Panc1 (cell line): ENCODE results near the gene KCNB1. TPM values are rescaled to one million over a fixed set of nuclear protein-coding genes. Genes with fewer than 3 reads are reported as not detected.

ENCODE experiments used
- ATAC-seq: fragments of 200-7000 bp; cut with Tn5 transposase; 2 replicates; pipeline ENCODE4 v1.9.1; 2020; ENCODE audit warnings: mild to moderate bottlenecking, moderate library complexity
- BruUV-seq: library from RNA; stranded (reverse); fragments of 400-500 nt; replicated peaks from 2 replicates; lab custom pipeline; 2021; lab: Mats Ljungman, UMichigan
- CTCF ChIA-PET: fragments of 300-600 bp; sonication (Branson Sonifier 250); formaldehyde crosslinking; loops from one replicate; lab custom pipeline; 2022; ENCODE audit warnings: antibody characterized with exemption; lab: Charles Lee
- POLR2A ChIA-PET: fragments of 300-600 bp; sonication (Branson Sonifier 250); formaldehyde crosslinking; loops from one replicate; lab custom pipeline; 2022; ENCODE audit warnings: antibody characterized with exemption; lab: Charles Lee
- DNase-seq: peaks from one replicate; pipeline ENCODE4 v3.0.0-alpha.2; 2010; ENCODE audit warnings: low read depth, low spot score
- H3K27ac ChIP-seq: 2 replicates; pipeline ENCODE4 v1.5.1; 2011; ENCODE audit warnings: mild to moderate bottlenecking, low read length, inconsistent platforms
- H3K27me3 ChIP-seq: fragments of 200-500 bp; sonication (Bioruptor generic); 2 replicates; pipeline ENCODE4 v1.6.0; 2014; ENCODE audit warnings: low read length, inconsistent platforms; ENCODE audit not compliant: control insufficient read depth, insufficient read depth
- H3K36me3 ChIP-seq: fragments of 200-500 bp; sonication (Bioruptor generic); 2 replicates; pipeline ENCODE4 v1.5.1; 2014; ENCODE audit warnings: inconsistent platforms, mild to moderate bottlenecking, low read length, moderate library complexity; ENCODE audit not compliant: control insufficient read depth, insufficient read depth
- H3K4me1 ChIP-seq: 2 replicates; pipeline ENCODE4 v1.5.1; 2011; ENCODE audit warnings: inconsistent platforms, mild to moderate bottlenecking, low read length, moderate library complexity; ENCODE audit not compliant: control insufficient read depth, insufficient read depth
- H3K4me3 ChIP-seq, 2 experiments: 2 replicates each; pipeline ENCODE4 v1.5.1; 2011 to 2012; ENCODE audit warnings: low read depth in 2 of 2, low read length in 2 of 2, mild to moderate bottlenecking in 2 of 2, inconsistent platforms in 1 of 2, moderate library complexity in 1 of 2
- H3K9me3 ChIP-seq: fragments of 200-500 bp; sonication (Bioruptor generic); 2 replicates; pipeline ENCODE4 v1.5.1; 2014; ENCODE audit warnings: low read depth, mild to moderate bottlenecking, inconsistent platforms, low read length, moderate library complexity; ENCODE audit not compliant: control insufficient read depth, insufficient read depth
- POLR2AphosphoS5 ChIP-seq: IDR thresholded peaks from 2 replicates; pipeline ENCODE4 v1.6.1; 2012; ENCODE audit warnings: mild to moderate bottlenecking, low read depth, low read length, moderate library complexity
- SIN3A ChIP-seq: IDR thresholded peaks from 2 replicates; pipeline ENCODE4 v1.6.1; 2012; ENCODE audit warnings: low read depth, mild to moderate bottlenecking, low read length, moderate library complexity, borderline replicate concordance; ENCODE audit not compliant: insufficient read depth
- TCF7L2 ChIP-seq: IDR thresholded peaks from 2 replicates; pipeline ENCODE4 v1.6.1; 2011; ENCODE audit warnings: mild to moderate bottlenecking, low read depth, low read length, inconsistent platforms
- in situ Hi-C: cut with HindIII; loops from 2 replicates; pipeline ENCODE4 v1.10.0; 2016; ENCODE audit warnings: low sequenced_read_pairs, low pct_unique_long_range_greater_than_20kb
- intact Hi-C: fragments of 100-400 bp; cut with micrococcal nuclease; formaldehyde crosslinking; loops from one replicate; pipeline ENCODE4 v1.10.0; 2022; ENCODE audit not compliant: unreplicated experiment
- total RNA-seq: library from RNA; stranded (reverse); gene quantifications from one replicate; pipeline ENCODE4 v1.2.1, GENCODE V29; 2021; ENCODE audit not compliant: unreplicated experiment
- TF ChIP-seq, protein P1 (sequence below), 2 experiments: IDR thresholded peaks; 2 replicates each; pipeline ENCODE4 v1.6.1; 2011 to 2012; ENCODE audit warnings: low read depth in 2 of 2, control low read depth in 1 of 2, low read length in 1 of 2, mild to moderate bottlenecking in 1 of 2, moderate library complexity in 1 of 2; ENCODE audit not compliant: insufficient read depth in 1 of 2
- TF ChIP-seq, protein P2 (sequence below): fragments of 450-650 bp; IDR thresholded peaks from 2 replicates; pipeline ENCODE4 v1.5.1; 2017; ENCODE audit warnings: mild to moderate bottlenecking

KCNB1 gene
- total RNA-seq, 1 experiment from 2014 or later, result 11.1 TPM

DNA sequence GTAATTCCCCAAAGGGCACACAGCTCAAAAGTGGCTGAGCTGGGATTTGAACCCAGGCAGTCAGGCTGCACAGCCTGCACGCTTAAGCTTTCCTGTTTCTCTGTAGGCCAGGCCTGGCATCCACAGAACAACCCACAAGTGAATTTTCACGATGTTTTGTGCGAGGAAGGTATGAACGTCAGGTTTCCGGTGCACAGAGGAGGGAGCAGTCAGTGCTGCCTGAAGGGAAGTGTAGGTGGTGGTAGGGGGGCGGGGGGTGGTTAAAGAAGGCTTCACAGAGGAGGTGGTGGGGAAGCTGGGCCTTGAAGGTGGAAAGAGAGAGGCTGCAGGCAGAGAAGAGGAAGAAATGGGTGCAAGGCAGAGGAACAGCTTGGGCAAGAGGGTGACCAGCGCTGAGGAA, 14.1 kb downstream of the KCNB1 start:
- no peaks in the 10 kb centered on the region for H3K36me3 ChIP-seq
- no peak overlapping the region for H3K4me3 ChIP-seq
- DNase-seq (no peak), ATAC-seq (no peak)
- no peaks in the 10 kb centered on the region for H3K9me3 ChIP-seq
- no TSS peak for BruUV-seq
- H3K27me3 ChIP-seq, result no peaks in the 10 kb centered on the region
- ChIA-PET POLR2A (no interaction called here), CTCF (no interaction called here)
- intact Hi-C loops, result no loop called here
- TF ChIP-seq, protein P1, sequence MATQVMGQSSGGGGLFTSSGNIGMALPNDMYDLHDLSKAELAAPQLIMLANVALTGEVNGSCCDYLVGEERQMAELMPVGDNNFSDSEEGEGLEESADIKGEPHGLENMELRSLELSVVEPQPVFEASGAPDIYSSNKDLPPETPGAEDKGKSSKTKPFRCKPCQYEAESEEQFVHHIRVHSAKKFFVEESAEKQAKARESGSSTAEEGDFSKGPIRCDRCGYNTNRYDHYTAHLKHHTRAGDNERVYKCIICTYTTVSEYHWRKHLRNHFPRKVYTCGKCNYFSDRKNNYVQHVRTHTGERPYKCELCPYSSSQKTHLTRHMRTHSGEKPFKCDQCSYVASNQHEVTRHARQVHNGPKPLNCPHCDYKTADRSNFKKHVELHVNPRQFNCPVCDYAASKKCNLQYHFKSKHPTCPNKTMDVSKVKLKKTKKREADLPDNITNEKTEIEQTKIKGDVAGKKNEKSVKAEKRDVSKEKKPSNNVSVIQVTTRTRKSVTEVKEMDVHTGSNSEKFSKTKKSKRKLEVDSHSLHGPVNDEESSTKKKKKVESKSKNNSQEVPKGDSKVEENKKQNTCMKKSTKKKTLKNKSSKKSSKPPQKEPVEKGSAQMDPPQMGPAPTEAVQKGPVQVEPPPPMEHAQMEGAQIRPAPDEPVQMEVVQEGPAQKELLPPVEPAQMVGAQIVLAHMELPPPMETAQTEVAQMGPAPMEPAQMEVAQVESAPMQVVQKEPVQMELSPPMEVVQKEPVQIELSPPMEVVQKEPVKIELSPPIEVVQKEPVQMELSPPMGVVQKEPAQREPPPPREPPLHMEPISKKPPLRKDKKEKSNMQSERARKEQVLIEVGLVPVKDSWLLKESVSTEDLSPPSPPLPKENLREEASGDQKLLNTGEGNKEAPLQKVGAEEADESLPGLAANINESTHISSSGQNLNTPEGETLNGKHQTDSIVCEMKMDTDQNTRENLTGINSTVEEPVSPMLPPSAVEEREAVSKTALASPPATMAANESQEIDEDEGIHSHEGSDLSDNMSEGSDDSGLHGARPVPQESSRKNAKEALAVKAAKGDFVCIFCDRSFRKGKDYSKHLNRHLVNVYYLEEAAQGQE (IDR thresholded peaks at IDR 0.05; ENCODE audit: insufficient read depth in 1 of 2, low read depth in 2 of 2, low read length in 1 of 2), result no peak
- TF ChIP-seq, protein P2, sequence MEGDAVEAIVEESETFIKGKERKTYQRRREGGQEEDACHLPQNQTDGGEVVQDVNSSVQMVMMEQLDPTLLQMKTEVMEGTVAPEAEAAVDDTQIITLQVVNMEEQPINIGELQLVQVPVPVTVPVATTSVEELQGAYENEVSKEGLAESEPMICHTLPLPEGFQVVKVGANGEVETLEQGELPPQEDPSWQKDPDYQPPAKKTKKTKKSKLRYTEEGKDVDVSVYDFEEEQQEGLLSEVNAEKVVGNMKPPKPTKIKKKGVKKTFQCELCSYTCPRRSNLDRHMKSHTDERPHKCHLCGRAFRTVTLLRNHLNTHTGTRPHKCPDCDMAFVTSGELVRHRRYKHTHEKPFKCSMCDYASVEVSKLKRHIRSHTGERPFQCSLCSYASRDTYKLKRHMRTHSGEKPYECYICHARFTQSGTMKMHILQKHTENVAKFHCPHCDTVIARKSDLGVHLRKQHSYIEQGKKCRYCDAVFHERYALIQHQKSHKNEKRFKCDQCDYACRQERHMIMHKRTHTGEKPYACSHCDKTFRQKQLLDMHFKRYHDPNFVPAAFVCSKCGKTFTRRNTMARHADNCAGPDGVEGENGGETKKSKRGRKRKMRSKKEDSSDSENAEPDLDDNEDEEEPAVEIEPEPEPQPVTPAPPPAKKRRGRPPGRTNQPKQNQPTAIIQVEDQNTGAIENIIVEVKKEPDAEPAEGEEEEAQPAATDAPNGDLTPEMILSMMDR, result no peak
- TF ChIP-seq TCF7L2 (no peak), SIN3A (no peak), POLR2AphosphoS5 (no peak)
- in situ Hi-C loops, result no loop called here
- H3K27ac ChIP-seq, result no peak overlapping the region
- H3K4me1 ChIP-seq, result no peaks in the 10 kb centered on the region

DNA sequence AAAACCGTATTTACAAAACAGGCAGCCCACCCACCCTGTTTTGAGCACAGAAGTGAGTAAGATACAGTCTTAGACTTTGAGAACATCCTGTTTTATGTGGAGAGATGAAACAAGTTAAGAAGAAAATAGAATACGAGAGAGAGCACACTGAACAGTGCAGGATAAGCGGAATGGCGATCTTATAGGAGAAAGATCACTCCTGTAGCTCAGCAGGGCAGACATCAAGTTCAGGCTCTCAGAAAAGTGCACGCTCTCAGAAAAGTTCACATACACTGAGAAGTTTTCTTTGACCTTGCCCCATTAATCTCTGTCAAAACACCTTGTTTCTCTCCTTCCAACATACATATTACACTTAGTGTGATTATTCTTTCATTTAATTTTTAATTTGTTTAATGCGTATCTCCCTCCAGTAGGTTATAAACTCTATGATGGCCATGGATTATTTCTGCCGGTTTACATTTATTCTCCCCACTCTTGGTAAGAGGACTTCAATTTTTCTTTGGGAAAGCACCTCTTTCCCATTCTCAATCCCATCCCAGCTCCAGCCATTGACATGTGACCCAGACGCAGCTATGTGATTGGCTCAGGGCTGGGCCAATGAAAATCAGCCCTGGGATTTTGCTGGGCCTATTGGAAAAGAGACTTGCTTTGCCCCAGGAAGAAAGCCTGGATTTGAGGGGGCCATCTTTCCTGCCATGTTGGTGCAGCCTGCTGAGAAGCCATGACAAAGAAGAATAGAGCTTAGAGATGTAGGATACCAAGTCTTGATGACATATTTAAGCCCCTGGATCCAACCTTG, 16.2 kb downstream of the KCNB1 start:
- CTCF ChIA-PET, result interaction anchor here (0.5 kb wide), 1 partner anchor 52 kb away, joined by 3 read pairs; no protein-coding TSS in a partner anchor
- H3K27me3 ChIP-seq, result no peaks in the 10 kb centered on the region
- no peak for ATAC-seq

More for the DNA sequence above, 16.2 kb downstream of the KCNB1 start:
- no peaks in the 10 kb centered on the region for H3K36me3 ChIP-seq
- H3K4me1 ChIP-seq, result no peaks in the 10 kb centered on the region
- H3K4me3 ChIP-seq, result no peak overlapping the region
- POLR2A ChIA-PET, result no interaction called here
- intact Hi-C loops, result no loop called here
- BruUV-seq, result no TSS peak
- in situ Hi-C loops, result no loop called here
- DNase-seq, result no peak
- H3K9me3 ChIP-seq, result no peaks in the 10 kb centered on the region
- TF ChIP-seq, protein P1 (IDR thresholded peaks at IDR 0.05; ENCODE audit: insufficient read depth in 1 of 2, low read depth in 2 of 2, low read length in 1 of 2), result no peak
- TF ChIP-seq, protein P2, result no peak
- TF ChIP-seq SIN3A, result no peak
- no peak for TF ChIP-seq POLR2AphosphoS5
- no peak for TF ChIP-seq TCF7L2
- no peak overlapping the region for H3K27ac ChIP-seq
